ENCODE measurements around the gene MAP1B.
A peak's percentile ranks its signal among the peaks of the same experiment; 100 is the strongest.

The MAP1B gene

DNA sequence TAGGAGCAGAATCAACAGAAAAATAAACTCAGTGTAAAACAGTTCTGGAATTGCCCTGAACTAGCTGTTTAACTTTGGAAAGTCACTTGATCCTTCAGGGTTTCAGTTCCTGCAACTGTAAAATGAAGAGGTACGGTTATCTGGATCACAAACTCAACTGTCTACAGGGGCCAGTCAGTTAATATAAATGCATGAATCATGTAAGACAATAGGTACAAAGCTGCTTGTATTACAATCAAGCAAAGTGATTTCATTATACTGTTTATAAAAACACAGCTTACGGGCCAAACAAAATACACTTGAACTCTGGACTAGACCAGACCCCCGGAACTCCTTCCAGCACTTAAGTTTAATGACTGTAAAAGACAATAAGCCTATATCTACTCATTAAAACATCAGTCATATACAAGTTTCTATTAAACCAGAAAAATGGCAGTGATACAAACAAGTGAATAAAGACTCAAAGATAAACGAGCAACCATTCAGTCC is 139.7 kb downstream of the MAP1B start:
- intact Hi-C loops (cut with DNase I; ENCODE audit: low total_unique reads), result no loop called here
- Histone ChIP-seq H3K4me3 (no peak overlapping the region), H3K27me3 (no peaks in the 10 kb centered on the region), H3K4me1 (peaks cover 0 to 85% (median 53%) of the 10 kb centered on the region in 4 donors), H3K36me3 (no peaks in the 10 kb centered on the region), H3K27ac (peak overlapping the region; percentile 76 to 78), H3K9me3 (no peaks in the 10 kb centered on the region)
- TF ChIP-seq, protein P1, sequence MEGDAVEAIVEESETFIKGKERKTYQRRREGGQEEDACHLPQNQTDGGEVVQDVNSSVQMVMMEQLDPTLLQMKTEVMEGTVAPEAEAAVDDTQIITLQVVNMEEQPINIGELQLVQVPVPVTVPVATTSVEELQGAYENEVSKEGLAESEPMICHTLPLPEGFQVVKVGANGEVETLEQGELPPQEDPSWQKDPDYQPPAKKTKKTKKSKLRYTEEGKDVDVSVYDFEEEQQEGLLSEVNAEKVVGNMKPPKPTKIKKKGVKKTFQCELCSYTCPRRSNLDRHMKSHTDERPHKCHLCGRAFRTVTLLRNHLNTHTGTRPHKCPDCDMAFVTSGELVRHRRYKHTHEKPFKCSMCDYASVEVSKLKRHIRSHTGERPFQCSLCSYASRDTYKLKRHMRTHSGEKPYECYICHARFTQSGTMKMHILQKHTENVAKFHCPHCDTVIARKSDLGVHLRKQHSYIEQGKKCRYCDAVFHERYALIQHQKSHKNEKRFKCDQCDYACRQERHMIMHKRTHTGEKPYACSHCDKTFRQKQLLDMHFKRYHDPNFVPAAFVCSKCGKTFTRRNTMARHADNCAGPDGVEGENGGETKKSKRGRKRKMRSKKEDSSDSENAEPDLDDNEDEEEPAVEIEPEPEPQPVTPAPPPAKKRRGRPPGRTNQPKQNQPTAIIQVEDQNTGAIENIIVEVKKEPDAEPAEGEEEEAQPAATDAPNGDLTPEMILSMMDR (IDR thresholded peaks at IDR 0.05), result no peak
- no peak for DNase-seq

DNA sequence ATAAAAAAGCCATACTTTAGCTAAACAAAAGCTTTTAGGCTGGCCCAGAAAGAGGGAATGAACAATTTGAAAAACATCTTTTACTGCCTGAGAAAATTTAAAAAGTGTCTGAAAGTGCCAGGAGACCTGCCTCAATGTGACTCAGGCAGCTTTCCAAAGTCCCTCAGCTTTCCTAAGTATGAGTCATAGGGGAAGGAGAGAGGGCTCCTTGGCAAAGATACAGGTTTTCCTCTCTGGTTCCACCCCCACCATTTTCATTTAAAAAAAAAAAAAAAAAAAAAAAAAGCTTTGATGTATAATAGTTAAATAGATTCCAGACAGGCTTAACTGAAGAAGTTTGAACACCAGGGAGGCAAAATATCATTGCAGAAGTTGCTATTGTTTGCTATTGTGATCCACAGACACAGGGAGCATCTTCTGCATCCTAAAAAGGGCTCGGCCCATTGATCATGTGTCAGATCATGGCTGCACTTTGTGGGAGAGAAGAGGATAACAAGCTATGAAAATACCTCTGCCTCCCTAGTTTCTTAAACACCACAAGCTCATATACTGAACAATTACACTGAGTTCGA is 141.2 kb downstream of the MAP1B start:
- peak; percentile 52 to 82 for DNase-seq

DNA sequence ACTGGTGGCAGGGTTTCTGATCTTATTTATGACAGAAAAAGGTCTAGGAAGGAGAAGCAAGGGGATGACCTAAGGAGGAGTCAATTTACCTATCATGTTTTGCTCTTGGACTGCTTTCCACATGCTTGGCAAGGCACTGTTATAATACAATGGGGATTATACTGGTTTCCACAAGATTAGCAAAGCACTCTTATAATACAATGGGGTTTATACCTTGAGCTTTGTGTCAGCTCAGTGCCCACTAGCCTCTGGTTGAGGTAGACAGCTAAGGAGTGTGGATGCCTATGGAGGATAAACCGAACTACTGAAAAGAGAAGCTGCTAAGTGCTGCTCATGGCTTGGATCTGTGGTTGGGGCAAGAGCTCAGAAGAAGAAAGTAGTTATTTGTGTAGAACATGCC is 144.1 kb downstream of the MAP1B start:
- no peaks in the 10 kb centered on the region for H3K9me3 ChIP-seq
- TF ChIP-seq, protein P1 (IDR thresholded peaks at IDR 0.05), result no peak
- no peaks in the 10 kb centered on the region for H3K27me3 ChIP-seq
- DNase-seq, result no peak
- H3K4me3 ChIP-seq, result no peak overlapping the region
- intact Hi-C loops (cut with DNase I; ENCODE audit: low total_unique reads), result no loop called here
- peak overlapping the region; percentile 76 to 78 for H3K27ac ChIP-seq
- no peaks in the 10 kb centered on the region for H3K36me3 ChIP-seq
- H3K4me1 ChIP-seq, result peaks cover 0 to 70% (median 51%) of the 10 kb centered on the region in 4 donors

More for the DNA sequence above, 141.2 kb downstream of the MAP1B start:
- Histone ChIP-seq H3K4me3 (no peak overlapping the region), H3K27me3 (no peaks in the 10 kb centered on the region), H3K36me3 (no peaks in the 10 kb centered on the region), H3K9me3 (no peaks in the 10 kb centered on the region), H3K4me1 (peaks cover 0 to 89% (median 64%) of the 10 kb centered on the region in 4 donors), H3K27ac (peak overlapping the region; percentile 76 to 78)
- TF ChIP-seq, protein P1 (IDR thresholded peaks at IDR 0.05), result no peak
- intact Hi-C loops (cut with DNase I; ENCODE audit: low total_unique reads), result no loop called here

DNA sequence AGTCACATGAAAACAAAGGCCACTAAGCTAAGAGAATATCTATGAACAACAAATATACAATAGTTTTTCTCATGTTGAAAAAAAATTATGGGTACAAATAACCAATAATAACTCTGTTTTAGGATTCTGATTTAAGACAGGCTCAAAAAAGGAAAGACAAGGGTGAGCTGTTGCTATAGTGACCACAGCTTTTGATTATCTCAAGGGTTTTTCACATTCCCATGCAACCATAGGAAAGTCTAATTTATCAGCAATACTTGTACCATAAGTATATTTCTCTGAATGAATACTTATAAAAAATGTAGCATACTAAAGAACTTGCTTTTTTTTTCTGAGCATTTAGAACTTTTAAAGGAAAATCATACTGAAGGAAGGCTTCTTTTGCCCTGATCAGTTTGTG is 144.7 kb downstream of the MAP1B start:
- TF ChIP-seq, protein P1 (IDR thresholded peaks at IDR 0.05), result no peak
- Histone ChIP-seq H3K36me3 (no peaks in the 10 kb centered on the region), H3K27ac (peak overlapping the region; percentile 76 to 78), H3K27me3 (no peaks in the 10 kb centered on the region), H3K9me3 (no peaks in the 10 kb centered on the region), H3K4me3 (no peak overlapping the region), H3K4me1 (peaks cover 0 to 64% (median 45%) of the 10 kb centered on the region in 4 donors)
- intact Hi-C loops (cut with DNase I; ENCODE audit: low total_unique reads), result no loop called here
- no peak for DNase-seq

DNA sequence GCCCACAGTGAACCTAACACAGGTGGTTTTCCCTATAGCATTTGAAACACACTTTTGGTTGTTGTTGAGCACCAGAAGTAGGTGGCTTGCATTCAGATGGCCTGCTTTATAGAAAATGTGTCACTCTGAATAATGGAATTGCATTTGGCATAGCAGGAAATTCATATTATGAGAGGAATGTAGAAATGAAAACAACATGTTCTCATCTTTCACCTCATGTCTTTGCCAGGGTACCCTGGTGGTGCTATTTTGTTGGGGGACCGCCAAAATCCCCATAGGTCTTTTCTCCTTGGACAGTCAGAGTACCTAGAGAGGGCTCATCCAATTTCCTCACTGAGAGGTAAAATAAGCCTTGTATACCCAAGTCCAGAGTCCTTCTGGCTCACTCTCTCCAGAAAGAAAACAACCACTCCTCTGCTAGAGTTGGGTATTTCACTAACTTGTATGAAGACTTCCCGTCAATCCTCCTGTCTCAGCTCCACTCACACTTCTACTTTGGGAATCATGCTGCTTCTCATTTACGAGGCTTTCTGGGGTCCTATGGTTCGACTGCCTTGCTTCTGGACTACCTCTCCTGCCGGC is 145.4 kb downstream of the MAP1B start:
- Histone ChIP-seq H3K36me3 (no peaks in the 10 kb centered on the region), H3K9me3 (no peaks in the 10 kb centered on the region), H3K4me1 (peaks cover 0 to 58% (median 39%) of the 10 kb centered on the region in 4 donors), H3K27me3 (no peaks in the 10 kb centered on the region), H3K4me3 (peak overlapping the region; percentile 13 to 29), H3K27ac (peak overlapping the region; percentile 76 to 78)
- TF ChIP-seq, protein P1 (IDR thresholded peaks at IDR 0.05), result no peak
- DNase-seq, result no peak
- intact Hi-C loops (cut with DNase I; ENCODE audit: low total_unique reads), result no loop called here
